Coronary artery (tissue), 2 donors: ENCODE results near the gene FXYD2.
A peak's percentile ranks its signal among the peaks of the same experiment; 100 is the strongest.

ENCODE experiments used
- DNase-seq: peaks from one replicate; pipeline ENCODE4 v3.0.0-alpha.2; 2017; ENCODE audit warnings: low spot score
- H3K27ac ChIP-seq, 2 donors: fragments of 200-600 bp; sonication (generic); one replicate each; pipeline ENCODE4 v1.5.1; 2016 to 2019
- H3K4me3 ChIP-seq: fragments of 200-600 bp; sonication (generic); 2 replicates; pipeline ENCODE4 v1.5.1; 2016; ENCODE audit warnings: mild to moderate bottlenecking, moderate library complexity
- CTCF ChIP-seq: fragments of 200-600 bp; sonication (generic); IDR thresholded peaks from one replicate; pipeline ENCODE4 v1.5.1; 2019; ENCODE audit warnings: antibody characterized with exemption

FXYD2 gene

GRCh38 chr11:117824571-117825537 lies at the start of gene FXYD2:
TSS of gene FXYD2 (minus strand) at chr11:117824744. CDS start at chr11:117824678, 66 bp downstream.
- peak; percentile 74 for DNase-seq
- peak within 1 kb of the TSS; percentile 26 for H3K4me3 ChIP-seq
- H3K27ac ChIP-seq, result peak within 1 kb of the TSS; percentile 46 to 87
- TF ChIP-seq CTCF, result no peak

- TF ChIP-seq CTCF, result no peak
- H3K4me3 ChIP-seq, result no peak overlapping the region
- peak overlapping the region in 1 of 2 donors; percentile 42 for H3K27ac ChIP-seq
- peak; percentile 47 for DNase-seq
Observed at GRCh38 chr11:117873828-117874125, 49.2 kb upstream of the FXYD2 start.

GRCh38 chr11:117872975-117873827 lies 48.7 kb upstream of the FXYD2 start:
- Histone ChIP-seq H3K4me3 (no peak overlapping the region), H3K27ac (peak overlapping the region in 1 of 2 donors; percentile 42)
- DNase-seq, result peak; percentile 47
- no peak for TF ChIP-seq CTCF

GRCh38 chr11:117872420-117872961 lies 47.9 kb upstream of the FXYD2 start:
- H3K27ac ChIP-seq, result peak overlapping the region in 1 of 2 donors; percentile 37
- TF ChIP-seq CTCF, result no peak
- DNase-seq, result peak; percentile 69

GRCh38 chr11:117871784-117872183 lies 47.2 kb upstream of the FXYD2 start:
- H3K4me3 ChIP-seq, result no peak overlapping the region
- no peak for DNase-seq
- H3K27ac ChIP-seq, result peak overlapping the region in 1 of 2 donors; percentile 37
- no peak for TF ChIP-seq CTCF

More at GRCh38 chr11:117872420-117872961, 47.9 kb upstream of the FXYD2 start:
- H3K4me3 ChIP-seq, result no peak overlapping the region

GRCh38 chr11:117871160-117871559 lies 46.6 kb upstream of the FXYD2 start:
- no peak for TF ChIP-seq CTCF
- Histone ChIP-seq H3K4me3 (no peak overlapping the region), H3K27ac (no peak overlapping the region)
- DNase-seq, result no peak
